Adipose tissue (tissue), 3 donors: ENCODE measurements around the gene KCTD20. TPM values are rescaled to one million over a fixed set of nuclear protein-coding genes. Genes with fewer than 3 reads are reported as not detected.
A peak's percentile ranks its signal among the peaks of the same experiment; 100 is the strongest.
"Not testable (repeated sequence)": the region's sequence is repeated elsewhere in the genome, so short reads cannot be mapped to it uniquely, and the experiment has no call there.

Source experiments
- H3K27ac ChIP-seq: one replicate; pipeline ENCODE4 v1.5.1; 2013; ENCODE audit warnings: low read depth, low read length
- WGBS, 3 donors: extraction: QIAGEN DNeasy Blood & Tissue Kit; methylation state at CpG; one replicate each; pipeline ENCODE4 v1.1.7; 2013; 5-methylcytosine and 5-hydroxymethylcytosine counted together
- polyA plus RNA-seq, 3 donors: library from polyadenylated mRNA; stranded (reverse); fragments of 200-250 nt; gene quantifications; one replicate each; pipeline ENCODE4 v1.2.3, GENCODE V29; 2013
- donor health status: healthy with polysubstance abuse.
- donor health status: Bipolar disorder and iron deficiency.
- donor health status: healthy.

KCTD20 gene
- polyA plus RNA-seq, 3 donors = 8.5 to 52.6 (median 43.8) TPM

- peak overlapping the region; percentile 83 for H3K27ac ChIP-seq
- WGBS, 3 donors = 53 to 56% (median 54%) methylated on average over 12 of the region's 12 CpGs
Measured at GRCh38 chr6:36442103-36442670, 613 bp upstream of the KCTD20 start.

- 4% methylated on average over 18 of the region's 18 CpGs for WGBS, 3 donors
- peak overlapping the region; percentile 83 for H3K27ac ChIP-seq
Measured at GRCh38 chr6:36443471-36444428, 950 bp downstream of the KCTD20 start.

DNA sequence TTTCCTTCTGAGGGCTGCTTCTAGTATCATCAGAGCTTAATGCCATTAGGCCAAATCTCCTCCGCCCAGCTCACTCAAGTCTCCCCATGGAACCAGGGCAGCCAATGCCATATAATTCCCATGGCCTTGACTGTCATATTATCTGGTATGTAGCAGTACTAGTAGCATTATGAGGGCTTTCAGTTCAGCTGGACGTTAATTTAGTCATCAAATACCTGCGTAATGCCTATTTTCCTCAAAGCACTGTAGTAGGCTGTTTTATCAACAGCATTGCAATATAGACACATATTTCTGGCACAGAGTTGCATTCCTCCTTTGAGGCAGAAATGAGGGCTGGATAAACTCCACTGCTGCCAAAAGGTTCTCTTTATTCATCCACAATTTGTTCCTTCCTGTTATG lies 1.7 kb downstream of the KCTD20 start:
- WGBS, 3 donors = 32 to 52% (median 46%) methylated on average over 3 of the region's 3 CpGs

DNA sequence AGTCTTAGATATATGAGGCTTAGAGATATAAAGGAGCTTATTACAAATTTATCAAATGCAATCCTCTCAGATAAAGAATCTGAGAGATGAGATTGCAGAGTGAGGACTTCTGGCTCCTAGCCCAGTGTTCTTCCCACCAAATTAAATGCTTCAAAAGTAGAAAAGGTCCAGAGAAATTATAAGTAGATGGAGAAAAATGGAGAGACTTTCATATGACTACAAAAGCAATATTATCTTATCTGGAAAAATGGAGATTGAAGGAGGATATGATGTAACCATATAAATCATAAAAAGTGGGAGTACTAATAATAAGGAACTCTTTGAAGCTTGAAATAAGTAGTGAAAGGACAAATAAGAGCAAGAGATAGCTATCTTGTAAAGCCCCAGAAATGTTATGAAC lies 2.8 kb downstream of the KCTD20 start:
- no peak overlapping the region for H3K27ac ChIP-seq

More for the DNA sequence above, 1.7 kb downstream of the KCTD20 start:
- no peak overlapping the region for H3K27ac ChIP-seq

GRCh38 chr6:36449173-36449572 lies 6.4 kb downstream of the KCTD20 start:
- H3K27ac ChIP-seq = not testable (repeated sequence)
- 97 to 98% (median 98%) methylated on average over 10 of the region's 10 CpGs for WGBS, 3 donors

GRCh38 chr6:36452897-36453296 lies 10.1 kb downstream of the KCTD20 start:
- 98 to 99% (median 98%) methylated on average over 8 of the region's 8 CpGs for WGBS, 3 donors
- not testable (repeated sequence) for H3K27ac ChIP-seq

DNA sequence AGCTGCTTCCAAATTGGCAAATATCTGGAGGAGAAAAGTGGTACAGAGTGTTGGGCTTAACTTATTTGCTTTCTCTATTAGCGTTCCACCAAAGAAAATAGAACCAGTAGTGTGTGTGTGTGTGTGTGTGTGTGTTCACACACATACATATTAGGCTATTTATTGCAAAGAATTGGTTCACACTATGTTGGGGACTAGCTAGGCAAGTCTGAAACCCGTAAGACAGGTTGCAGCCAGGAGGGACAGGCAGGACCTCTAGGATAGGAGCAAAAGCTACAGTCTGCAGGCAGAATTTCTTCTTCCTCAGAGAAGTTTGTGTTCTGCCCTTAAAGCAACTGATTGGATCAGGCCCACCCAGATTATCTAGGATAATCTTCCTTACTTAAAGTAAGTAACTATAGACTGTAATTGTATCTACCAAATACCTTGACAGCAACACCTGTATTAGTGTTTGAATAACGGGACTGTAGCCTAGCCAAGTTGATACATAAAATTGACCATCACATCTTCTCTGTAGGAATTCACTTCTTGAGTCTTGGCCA lies 12.8 kb downstream of the KCTD20 start:
- WGBS, 3 donors = 78 to 93% (median 92%) methylated on average over 3 of the region's 3 CpGs
- no peak overlapping the region for H3K27ac ChIP-seq

GRCh38 chr6:36459501-36459900 lies 16.7 kb downstream of the KCTD20 start:
- H3K27ac ChIP-seq = no peak overlapping the region

DNA sequence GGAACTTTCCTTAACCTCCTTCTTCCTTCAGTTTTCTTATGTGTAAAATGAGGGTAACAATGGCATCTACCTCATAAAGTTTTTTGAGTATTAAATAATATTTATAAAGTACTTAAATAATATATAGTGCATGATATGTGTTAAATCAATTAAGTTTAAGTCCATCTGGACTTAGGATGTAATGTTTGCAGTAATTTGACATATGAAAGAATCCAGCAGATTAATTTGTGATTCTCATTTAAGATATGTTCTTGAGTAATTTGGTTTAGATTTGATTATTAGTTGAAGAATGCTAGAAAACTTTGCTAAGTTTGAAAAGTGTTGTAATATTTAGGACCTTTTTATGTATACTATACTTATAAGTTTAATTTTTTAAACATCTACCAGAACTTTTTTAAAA lies 18.1 kb downstream of the KCTD20 start:
- H3K27ac ChIP-seq = no peak overlapping the region

GRCh38 chr6:36461646-36462045 lies 18.8 kb downstream of the KCTD20 start:
- WGBS, 3 donors = 51 to 60% (median 52%) methylated on average over 3 of the region's 3 CpGs
- H3K27ac ChIP-seq = no peak overlapping the region

GRCh38 chr6:36463676-36464075 lies 20.9 kb downstream of the KCTD20 start:
- no peak overlapping the region for H3K27ac ChIP-seq
- WGBS, 3 donors = 58 to 81% (median 63%) methylated on average over 1 of the region's 1 CpG

DNA sequence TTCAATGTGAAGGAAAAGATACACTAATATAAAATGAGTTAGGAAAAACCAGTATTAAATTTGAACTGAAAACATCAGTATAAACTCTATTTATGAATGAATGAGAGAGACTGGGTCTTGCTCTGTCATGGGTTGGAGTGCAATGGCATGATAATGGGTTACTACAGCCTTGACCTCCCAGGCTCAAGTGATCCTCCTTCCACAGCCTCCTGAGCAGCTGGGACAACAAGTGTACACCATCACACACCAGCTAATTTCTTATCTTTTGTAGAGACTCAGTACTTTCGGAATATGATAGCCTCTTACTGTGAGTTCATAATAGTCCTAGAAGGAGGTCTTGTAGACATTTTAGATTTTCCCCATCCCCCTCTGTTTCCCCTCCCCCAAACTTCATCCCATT lies 21.4 kb downstream of the KCTD20 start:
- H3K27ac ChIP-seq = no peak overlapping the region
- 82 to 100% (median 96%) methylated on average over 1 of the region's 1 CpG for WGBS, 3 donors

DNA sequence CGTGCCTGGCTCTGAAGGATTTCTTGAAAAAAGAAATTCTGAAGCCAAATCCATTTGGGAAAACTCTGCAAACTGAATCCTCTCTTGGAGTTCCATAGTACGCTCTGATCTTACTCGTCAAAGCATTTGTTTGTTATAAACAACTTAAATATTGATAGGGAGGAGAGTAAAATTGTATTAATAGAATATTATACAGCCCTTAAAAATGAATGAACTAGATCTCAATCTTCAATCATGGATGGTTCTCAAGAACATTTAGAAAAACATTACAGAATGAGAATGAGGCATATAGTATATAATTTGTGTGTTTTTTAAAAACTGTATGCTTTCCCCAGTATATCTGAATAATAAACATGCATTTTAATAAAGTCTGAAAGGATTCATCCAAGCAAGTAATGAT lies 24.8 kb downstream of the KCTD20 start:
- no peak overlapping the region for H3K27ac ChIP-seq
- WGBS, 3 donors = 95 to 98% (median 97%) methylated on average over 3 of the region's 3 CpGs

- WGBS, 3 donors = 77 to 87% (median 84%) methylated on average over 6 of the region's 6 CpGs
- H3K27ac ChIP-seq = no peak overlapping the region
Measured at GRCh38 chr6:36469148-36469661, 26.4 kb downstream of the KCTD20 start.

GRCh38 chr6:36469946-36470345 lies 27.1 kb downstream of the KCTD20 start:
- H3K27ac ChIP-seq = no peak overlapping the region
- 90 to 91% (median 90%) methylated on average over 3 of the region's 3 CpGs for WGBS, 3 donors

DNA sequence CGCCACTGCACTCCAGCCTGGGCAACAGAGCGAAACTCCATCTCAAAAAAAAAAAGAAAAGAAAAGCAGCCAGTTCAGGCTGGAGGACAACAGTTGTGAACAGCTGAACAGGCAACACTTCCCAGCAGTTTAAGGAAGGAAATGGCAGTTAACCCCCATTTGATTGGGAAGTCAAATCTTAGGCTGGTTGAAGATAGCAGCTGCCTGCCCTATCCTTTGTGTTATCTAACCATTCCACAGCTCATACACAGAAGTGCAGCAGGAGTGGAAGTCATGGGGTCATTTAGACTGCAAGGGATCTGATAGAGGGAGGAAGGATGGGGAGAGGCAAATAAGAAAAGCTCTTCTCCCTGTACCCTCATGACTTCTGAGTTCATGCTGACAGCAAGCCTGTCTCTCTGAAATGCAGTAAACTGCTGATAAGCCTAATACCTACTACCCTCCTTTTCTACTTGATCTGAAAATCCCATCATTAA lies 35.3 kb downstream of the KCTD20 start:
- 67 to 100% (median 80%) methylated on average over 1 to 2 of the region's 2 CpGs for WGBS, 3 donors
- no peak overlapping the region for H3K27ac ChIP-seq

DNA sequence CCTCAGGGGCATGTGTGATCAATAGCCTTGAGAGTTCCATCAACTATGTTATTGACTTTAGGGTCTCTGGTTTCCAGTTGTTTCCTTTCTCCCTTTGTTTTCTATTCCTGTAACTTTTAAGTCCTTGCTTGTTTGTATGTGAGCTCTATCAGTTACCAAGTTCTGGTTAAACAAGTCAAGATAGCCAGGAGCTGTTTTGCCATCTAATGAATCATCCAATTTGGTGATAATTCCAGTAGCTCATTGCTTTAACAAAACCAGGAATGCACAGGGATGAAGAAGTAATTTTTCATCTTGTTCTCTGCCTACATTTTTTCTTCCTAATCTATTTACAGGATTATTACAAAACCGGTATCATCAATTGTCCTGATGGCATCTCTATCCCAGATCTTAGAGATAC lies 36.5 kb downstream of the KCTD20 start:
- no peak overlapping the region for H3K27ac ChIP-seq
- 85 to 92% (median 89%) methylated on average over 1 of the region's 1 CpG for WGBS, 3 donors

DNA sequence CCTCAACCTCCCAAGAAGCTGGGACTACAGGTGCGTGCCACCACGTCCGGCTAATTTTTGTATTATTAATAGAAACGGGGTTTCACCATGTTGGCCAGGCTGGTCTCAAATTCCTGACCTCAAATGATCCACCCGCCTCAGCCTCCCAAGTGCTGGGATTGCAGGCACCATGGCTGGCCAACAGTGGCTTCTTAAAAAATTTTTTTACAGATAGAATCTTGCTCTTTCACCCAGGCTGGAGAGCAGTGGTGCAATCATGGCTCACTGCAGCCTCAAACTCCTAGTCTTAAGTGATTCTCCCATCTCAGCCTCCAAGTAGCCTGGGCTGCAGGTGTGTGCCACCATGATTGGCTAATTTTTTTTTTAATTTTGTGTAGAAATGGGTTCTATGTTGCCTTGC lies 40.5 kb downstream of the KCTD20 start:
- 87 to 94% (median 91%) methylated on average over 5 of the region's 5 CpGs for WGBS, 3 donors
- H3K27ac ChIP-seq = not testable (repeated sequence)

DNA sequence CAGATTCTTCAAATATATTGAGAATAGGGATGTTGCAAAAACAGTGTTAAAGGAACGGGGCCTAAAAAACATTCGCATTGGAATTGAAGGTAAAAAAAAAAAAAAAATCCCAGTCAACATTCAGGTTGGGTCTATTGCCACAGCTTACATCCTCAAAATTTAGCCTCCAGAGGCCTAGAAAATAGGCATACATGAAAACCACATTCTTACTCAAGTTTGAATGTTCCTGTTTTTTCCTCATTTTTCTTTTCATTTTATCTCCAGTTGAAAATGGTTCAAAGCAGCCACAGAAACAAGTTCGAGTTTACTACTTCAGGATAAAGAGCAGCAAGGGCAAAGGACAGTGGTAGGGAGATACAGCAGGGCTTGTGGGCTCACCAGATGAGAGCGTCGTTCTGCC lies 41.9 kb downstream of the KCTD20 start:
- 68 to 92% (median 76%) methylated on average over 5 of the region's 5 CpGs for WGBS, 3 donors
- H3K27ac ChIP-seq = no peak overlapping the region
